HepG2 (cell line): ENCODE results near the gene NSUN3. TPM values are rescaled to one million over a fixed set of nuclear protein-coding genes. Genes with fewer than 3 reads are reported as not detected.

Source experiments
- FOSL1 ChIP-seq: sonication (generic); formaldehyde crosslinking; IDR thresholded peaks from 2 replicates; pipeline ENCODE4 v1.9.0; 2021; ENCODE audit warnings: missing genetic modification reagents, borderline replicate concordance
- ZFP36L1 ChIP-seq: sonication (generic); formaldehyde crosslinking; IDR thresholded peaks from 2 replicates; pipeline ENCODE4 v1.8.0; 2022; ENCODE audit warnings: mild to moderate bottlenecking, missing genetic modification reagents, moderate library complexity
- ZNF24 ChIP-seq: fragments of 450-650 bp; IDR thresholded peaks from 2 replicates; pipeline ENCODE4 v1.6.1; 2017; ENCODE audit warnings: antibody characterized with exemption, mild to moderate bottlenecking
- ZNF253 ChIP-seq: sonication (generic); formaldehyde crosslinking; IDR thresholded peaks from 2 replicates; pipeline ENCODE4 v1.8.0; 2022; ENCODE audit warnings: mild to moderate bottlenecking, missing genetic modification reagents, borderline replicate concordance
- ZNF367 ChIP-seq: sonication (generic); formaldehyde crosslinking; IDR thresholded peaks from 2 replicates; pipeline ENCODE4 v1.4.0; 2020; ENCODE audit warnings: missing genetic modification reagents, borderline replicate concordance
- ZNF530 ChIP-seq: sonication (generic); formaldehyde crosslinking; IDR thresholded peaks from 2 replicates; pipeline ENCODE4 v1.5.0; 2020; ENCODE audit warnings: low read depth, mild to moderate bottlenecking, missing genetic modification reagents
- ZNF891 ChIP-seq: sonication (generic); formaldehyde crosslinking; IDR thresholded peaks from 2 replicates; pipeline ENCODE4 v1.5.0; 2020; ENCODE audit warnings: mild to moderate bottlenecking, missing genetic modification reagents
- polyA plus RNA-seq, 8 experiments: library from polyadenylated mRNA; depleted of rRNA in 3 of 8; stranded (reverse) in 7 of 8; unstranded in 1 of 8; fragments of >200 nt; fragmentation: Illumina TruSeq in 4 of 8; extraction: Trizol in 4 of 8; gene quantifications; 2 replicates each; pipeline versions ENCODE4 v1.2.1 to v1.2.3, GENCODE V29; 2011 to 2016; ENCODE audit warnings: low read depth in 4 of 8, missing spikeins in 1 of 8, mixed read lengths in 1 of 8; ENCODE audit not compliant: insufficient read depth in 1 of 8
- total RNA-seq, 5 experiments: library from RNA; depleted of rRNA; stranded (reverse); fragments of >200 nt; fragmentation: Illumina TruSeq; extraction: Trizol; gene quantifications; 2 replicates each; pipeline ENCODE4 v1.2.3, GENCODE V29; 2016; ENCODE audit warnings: low read depth in 1 of 5
- TF ChIP-seq, protein P1 (sequence below): sonication (generic); formaldehyde crosslinking; IDR thresholded peaks from 2 replicates; pipeline ENCODE4 v1.4.0; 2020; ENCODE audit warnings: missing genetic modification reagents, borderline replicate concordance
- TF ChIP-seq, protein P2 (sequence below): sonication (generic); formaldehyde crosslinking; IDR thresholded peaks from 2 replicates; pipeline ENCODE4 v1.5.0; 2020; ENCODE audit warnings: mild to moderate bottlenecking, missing genetic modification reagents, moderate library complexity
- TF ChIP-seq, protein P3 (sequence below): sonication (generic); formaldehyde crosslinking; conservative IDR thresholded peaks from 2 replicates; pipeline ENCODE4 v1.5.0; 2020; ENCODE audit warnings: missing genetic modification reagents
- TF ChIP-seq, protein P4 (sequence below): sonication (generic); formaldehyde crosslinking; IDR thresholded peaks from 2 replicates; pipeline ENCODE4 v1.8.0; 2022; ENCODE audit warnings: mild to moderate bottlenecking, missing genetic modification reagents

NSUN3 gene
- total and polyA plus RNA-seq, 2 of the 13 experiments (the other 11 are each of a cell fraction or from before 2014, with no cell fraction given) = 3.2 to 10.6 TPM

DNA sequence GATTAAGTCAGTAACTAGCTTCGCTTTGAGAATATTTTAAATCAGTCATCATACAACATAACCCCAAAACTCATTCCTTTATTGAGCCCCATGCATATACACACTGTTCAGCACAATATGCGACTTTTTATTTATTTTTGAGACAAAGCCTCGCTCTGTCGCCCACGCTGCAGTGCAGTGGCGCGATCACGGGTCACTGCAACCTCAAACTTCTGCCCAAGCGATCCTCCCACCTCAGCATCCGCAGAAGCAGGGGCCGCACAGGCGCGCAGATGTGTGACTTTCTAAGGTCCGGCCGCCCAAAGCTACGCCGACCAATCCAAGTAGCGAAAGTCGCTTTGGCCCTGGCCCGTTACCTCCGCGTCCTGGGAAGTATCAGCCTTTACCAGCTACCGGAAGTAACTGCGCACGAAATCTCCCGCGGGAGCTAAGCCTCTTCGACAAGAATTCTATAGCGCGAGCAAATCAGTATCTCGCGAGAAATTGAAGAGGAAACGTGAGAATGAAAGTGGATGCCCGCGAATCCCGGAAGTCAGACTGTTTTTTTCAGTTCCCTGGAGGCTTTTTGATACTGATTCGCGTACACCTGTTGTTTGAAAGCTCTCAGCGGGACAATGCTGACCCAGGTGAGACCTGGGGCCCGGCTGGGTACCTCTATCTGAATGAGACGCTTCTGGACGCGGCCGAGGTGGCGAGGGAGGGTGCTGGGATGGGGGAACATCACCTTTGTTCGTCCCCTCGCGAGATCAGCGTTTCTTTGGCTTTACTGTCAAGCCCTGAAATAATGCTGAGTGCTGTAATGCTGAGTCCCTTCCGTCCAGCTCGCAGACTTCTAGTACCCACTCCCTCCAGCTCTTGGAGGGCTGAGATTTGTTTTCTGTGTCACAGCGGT lies at the start of gene NSUN3, which contains the start of gene DHFR2 (continued):
- TF ChIP-seq, protein P1, sequence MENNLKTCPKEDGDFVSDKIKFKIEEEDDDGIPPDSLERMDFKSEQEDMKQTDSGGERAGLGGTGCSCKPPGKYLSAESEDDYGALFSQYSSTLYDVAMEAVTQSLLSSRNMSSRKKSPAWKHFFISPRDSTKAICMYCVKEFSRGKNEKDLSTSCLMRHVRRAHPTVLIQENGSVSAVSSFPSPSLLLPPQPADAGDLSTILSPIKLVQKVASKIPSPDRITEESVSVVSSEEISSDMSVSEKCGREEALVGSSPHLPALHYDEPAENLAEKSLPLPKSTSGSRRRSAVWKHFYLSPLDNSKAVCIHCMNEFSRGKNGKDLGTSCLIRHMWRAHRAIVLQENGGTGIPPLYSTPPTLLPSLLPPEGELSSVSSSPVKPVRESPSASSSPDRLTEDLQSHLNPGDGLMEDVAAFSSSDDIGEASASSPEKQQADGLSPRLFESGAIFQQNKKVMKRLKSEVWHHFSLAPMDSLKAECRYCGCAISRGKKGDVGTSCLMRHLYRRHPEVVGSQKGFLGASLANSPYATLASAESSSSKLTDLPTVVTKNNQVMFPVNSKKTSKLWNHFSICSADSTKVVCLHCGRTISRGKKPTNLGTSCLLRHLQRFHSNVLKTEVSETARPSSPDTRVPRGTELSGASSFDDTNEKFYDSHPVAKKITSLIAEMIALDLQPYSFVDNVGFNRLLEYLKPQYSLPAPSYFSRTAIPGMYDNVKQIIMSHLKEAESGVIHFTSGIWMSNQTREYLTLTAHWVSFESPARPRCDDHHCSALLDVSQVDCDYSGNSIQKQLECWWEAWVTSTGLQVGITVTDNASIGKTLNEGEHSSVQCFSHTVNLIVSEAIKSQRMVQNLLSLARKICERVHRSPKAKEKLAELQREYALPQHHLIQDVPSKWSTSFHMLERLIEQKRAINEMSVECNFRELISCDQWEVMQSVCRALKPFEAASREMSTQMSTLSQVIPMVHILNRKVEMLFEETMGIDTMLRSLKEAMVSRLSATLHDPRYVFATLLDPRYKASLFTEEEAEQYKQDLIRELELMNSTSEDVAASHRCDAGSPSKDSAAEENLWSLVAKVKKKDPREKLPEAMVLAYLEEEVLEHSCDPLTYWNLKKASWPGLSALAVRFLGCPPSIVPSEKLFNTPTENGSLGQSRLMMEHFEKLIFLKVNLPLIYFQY (CRISPR knock-in tag) = no peak; the same call in 1 of the 2 replicates
- TF ChIP-seq, protein P2, sequence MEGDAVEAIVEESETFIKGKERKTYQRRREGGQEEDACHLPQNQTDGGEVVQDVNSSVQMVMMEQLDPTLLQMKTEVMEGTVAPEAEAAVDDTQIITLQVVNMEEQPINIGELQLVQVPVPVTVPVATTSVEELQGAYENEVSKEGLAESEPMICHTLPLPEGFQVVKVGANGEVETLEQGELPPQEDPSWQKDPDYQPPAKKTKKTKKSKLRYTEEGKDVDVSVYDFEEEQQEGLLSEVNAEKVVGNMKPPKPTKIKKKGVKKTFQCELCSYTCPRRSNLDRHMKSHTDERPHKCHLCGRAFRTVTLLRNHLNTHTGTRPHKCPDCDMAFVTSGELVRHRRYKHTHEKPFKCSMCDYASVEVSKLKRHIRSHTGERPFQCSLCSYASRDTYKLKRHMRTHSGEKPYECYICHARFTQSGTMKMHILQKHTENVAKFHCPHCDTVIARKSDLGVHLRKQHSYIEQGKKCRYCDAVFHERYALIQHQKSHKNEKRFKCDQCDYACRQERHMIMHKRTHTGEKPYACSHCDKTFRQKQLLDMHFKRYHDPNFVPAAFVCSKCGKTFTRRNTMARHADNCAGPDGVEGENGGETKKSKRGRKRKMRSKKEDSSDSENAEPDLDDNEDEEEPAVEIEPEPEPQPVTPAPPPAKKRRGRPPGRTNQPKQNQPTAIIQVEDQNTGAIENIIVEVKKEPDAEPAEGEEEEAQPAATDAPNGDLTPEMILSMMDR (CRISPR knock-in tag) = no peak
- TF ChIP-seq, protein P3, sequence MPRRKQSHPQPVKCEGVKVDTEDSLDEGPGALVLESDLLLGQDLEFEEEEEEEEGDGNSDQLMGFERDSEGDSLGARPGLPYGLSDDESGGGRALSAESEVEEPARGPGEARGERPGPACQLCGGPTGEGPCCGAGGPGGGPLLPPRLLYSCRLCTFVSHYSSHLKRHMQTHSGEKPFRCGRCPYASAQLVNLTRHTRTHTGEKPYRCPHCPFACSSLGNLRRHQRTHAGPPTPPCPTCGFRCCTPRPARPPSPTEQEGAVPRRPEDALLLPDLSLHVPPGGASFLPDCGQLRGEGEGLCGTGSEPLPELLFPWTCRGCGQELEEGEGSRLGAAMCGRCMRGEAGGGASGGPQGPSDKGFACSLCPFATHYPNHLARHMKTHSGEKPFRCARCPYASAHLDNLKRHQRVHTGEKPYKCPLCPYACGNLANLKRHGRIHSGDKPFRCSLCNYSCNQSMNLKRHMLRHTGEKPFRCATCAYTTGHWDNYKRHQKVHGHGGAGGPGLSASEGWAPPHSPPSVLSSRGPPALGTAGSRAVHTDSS (CRISPR knock-in tag) = no peak
- no peak for TF ChIP-seq FOSL1 (CRISPR knock-in tag)
- TF ChIP-seq ZNF367 (CRISPR knock-in tag) = no peak
- TF ChIP-seq ZNF530 (CRISPR knock-in tag) = 0 out of 2 replicates have a peak, but pooled peaks have one; percentile 32
- peak; percentile 61; the same call in 1 of the 2 replicates for TF ChIP-seq ZNF891 (CRISPR knock-in tag)
- TF ChIP-seq ZNF24 = no peak
- TF ChIP-seq ZFP36L1 = no peak
- no peak; the same call in 1 of the 2 replicates for TF ChIP-seq ZNF253
- TF ChIP-seq, protein P4, sequence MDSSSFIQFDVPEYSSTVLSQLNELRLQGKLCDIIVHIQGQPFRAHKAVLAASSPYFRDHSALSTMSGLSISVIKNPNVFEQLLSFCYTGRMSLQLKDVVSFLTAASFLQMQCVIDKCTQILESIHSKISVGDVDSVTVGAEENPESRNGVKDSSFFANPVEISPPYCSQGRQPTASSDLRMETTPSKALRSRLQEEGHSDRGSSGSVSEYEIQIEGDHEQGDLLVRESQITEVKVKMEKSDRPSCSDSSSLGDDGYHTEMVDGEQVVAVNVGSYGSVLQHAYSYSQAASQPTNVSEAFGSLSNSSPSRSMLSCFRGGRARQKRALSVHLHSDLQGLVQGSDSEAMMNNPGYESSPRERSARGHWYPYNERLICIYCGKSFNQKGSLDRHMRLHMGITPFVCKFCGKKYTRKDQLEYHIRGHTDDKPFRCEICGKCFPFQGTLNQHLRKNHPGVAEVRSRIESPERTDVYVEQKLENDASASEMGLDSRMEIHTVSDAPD (CRISPR knock-in tag) = no peak
